Measurements from ENCODE around the gene SLC24A3. TPM values are rescaled to one million over a fixed set of nuclear protein-coding genes. Genes with fewer than 3 reads are reported as not detected.

Gene SLC24A3
- total RNA-seq, 2 donors from 2014 or later = 0.07 TPM; not detected in 1

GRCh38 chr20:19268426-19268825 is 56.0 kb downstream of the SLC24A3 start:
- Mint-ChIP-seq H3K4me3 (no peak overlapping the region), H3K36me3 (ENCODE audit: insufficient read depth in 2 of 2) (no peaks in the 10 kb centered on the region), H3K27ac (no peak overlapping the region), H3K27me3 (ENCODE audit: low read depth) (no peaks in the 10 kb centered on the region), H3K4me1 (ENCODE audit: low read depth) (no peaks in the 10 kb centered on the region), H3K9me3 (no peaks in the 10 kb centered on the region)
- ATAC-seq (replicated peaks in 1 of 2) = no peak
- no peak for DNase-seq

- Mint-ChIP-seq H3K36me3 (ENCODE audit: insufficient read depth in 2 of 2) (no peaks in the 10 kb centered on the region), H3K27ac (no peak overlapping the region), H3K4me3 (no peak overlapping the region), H3K27me3 (ENCODE audit: low read depth) (no peaks in the 10 kb centered on the region), H3K9me3 (no peaks in the 10 kb centered on the region), H3K4me1 (ENCODE audit: low read depth) (no peaks in the 10 kb centered on the region)
- ATAC-seq (replicated peaks in 1 of 2) (no peak), DNase-seq (no peak)
These were observed 57.4 kb downstream of the SLC24A3 start for GRCh38 chr20:19269737-19270340.

DNA sequence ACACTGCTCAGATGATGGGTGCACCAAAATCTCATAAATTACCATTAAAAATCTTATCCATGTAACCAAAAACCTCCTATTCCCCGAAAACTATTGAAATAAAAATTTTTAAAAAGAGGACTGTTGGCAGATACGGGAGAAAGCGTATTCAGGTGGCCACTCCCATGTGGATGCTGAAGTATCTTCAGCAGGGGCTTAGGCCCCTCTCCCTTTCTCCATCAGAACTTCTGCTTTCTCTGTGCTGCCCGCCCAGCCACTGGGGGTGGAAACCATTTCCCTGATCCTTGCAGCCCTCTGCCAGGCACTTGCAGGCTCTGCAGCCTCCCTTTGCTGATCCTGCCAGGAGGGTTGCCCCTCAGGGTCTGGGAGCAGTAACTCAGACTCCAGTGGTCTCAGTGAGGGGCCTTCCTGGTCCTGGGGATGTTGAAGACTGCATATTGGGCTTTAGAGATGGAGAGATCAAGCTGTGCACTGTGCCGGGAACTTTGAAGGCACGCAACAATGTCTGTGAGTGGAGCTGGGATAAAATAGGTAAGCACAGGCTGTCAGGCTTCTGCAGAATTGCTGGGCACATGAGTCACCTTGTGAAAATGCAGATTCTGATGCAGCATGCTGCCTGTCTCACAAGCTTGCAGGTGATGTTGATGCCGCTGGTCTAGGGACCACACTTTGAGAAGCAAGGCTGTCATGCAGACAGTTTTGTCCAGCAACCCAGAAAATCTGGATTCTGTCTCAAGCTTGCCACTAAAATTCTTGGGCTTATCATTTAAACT is 59.6 kb downstream of the SLC24A3 start:
- ATAC-seq (replicated peaks in 1 of 2) (no peak), DNase-seq (no peak)
- no peak overlapping the region for H3K27ac Mint-ChIP-seq
- no peaks in the 10 kb centered on the region for H3K4me1 Mint-ChIP-seq (ENCODE audit: low read depth)
- H3K27me3 Mint-ChIP-seq (ENCODE audit: low read depth) = no peaks in the 10 kb centered on the region
- H3K4me3 Mint-ChIP-seq = no peak overlapping the region
- no peaks in the 10 kb centered on the region for H3K36me3 Mint-ChIP-seq (ENCODE audit: insufficient read depth in 2 of 2)
- no peaks in the 10 kb centered on the region for H3K9me3 Mint-ChIP-seq

- no peak for ATAC-seq (replicated peaks in 1 of 2)
- Mint-ChIP-seq H3K27ac (no peak overlapping the region), H3K36me3 (ENCODE audit: insufficient read depth in 2 of 2) (no peaks in the 10 kb centered on the region), H3K4me3 (no peak overlapping the region), H3K4me1 (ENCODE audit: low read depth) (no peaks in the 10 kb centered on the region), H3K27me3 (ENCODE audit: low read depth) (no peaks in the 10 kb centered on the region), H3K9me3 (no peaks in the 10 kb centered on the region)
- DNase-seq = no peak
These were observed 60.7 kb downstream of the SLC24A3 start for GRCh38 chr20:19272976-19273654.

GRCh38 chr20:19274001-19274400 is 61.6 kb downstream of the SLC24A3 start:
- Mint-ChIP-seq H3K36me3 (ENCODE audit: insufficient read depth in 2 of 2) (no peaks in the 10 kb centered on the region), H3K4me1 (ENCODE audit: low read depth) (no peaks in the 10 kb centered on the region)

GRCh38 chr20:19274412-19275015 is 62.1 kb downstream of the SLC24A3 start:
- Mint-ChIP-seq H3K36me3 (ENCODE audit: insufficient read depth in 2 of 2) (no peaks in the 10 kb centered on the region), H3K4me1 (ENCODE audit: low read depth) (no peaks in the 10 kb centered on the region), H3K9me3 (no peaks in the 10 kb centered on the region), H3K4me3 (no peak overlapping the region), H3K27ac (no peak overlapping the region), H3K27me3 (ENCODE audit: low read depth) (no peaks in the 10 kb centered on the region)
- no peak for DNase-seq
- no peak for ATAC-seq (replicated peaks in 1 of 2)

More at GRCh38 chr20:19274001-19274400, 61.6 kb downstream of the SLC24A3 start:
- no peak for ATAC-seq (replicated peaks in 1 of 2)
- H3K9me3 Mint-ChIP-seq = no peaks in the 10 kb centered on the region
- DNase-seq = no peak
- no peak overlapping the region for H3K27ac Mint-ChIP-seq
- no peak overlapping the region for H3K4me3 Mint-ChIP-seq
- H3K27me3 Mint-ChIP-seq (ENCODE audit: low read depth) = no peaks in the 10 kb centered on the region

GRCh38 chr20:19275038-19275629 is 62.7 kb downstream of the SLC24A3 start:
- ATAC-seq (replicated peaks in 1 of 2) (no peak), DNase-seq (no peak)
- Mint-ChIP-seq H3K9me3 (no peaks in the 10 kb centered on the region), H3K27me3 (ENCODE audit: low read depth) (peaks cover 2% of the 10 kb centered on the region), H3K4me3 (no peak overlapping the region), H3K27ac (no peak overlapping the region), H3K4me1 (ENCODE audit: low read depth) (no peaks in the 10 kb centered on the region), H3K36me3 (ENCODE audit: insufficient read depth in 2 of 2) (no peaks in the 10 kb centered on the region)

GRCh38 chr20:19275630-19276071 is 63.2 kb downstream of the SLC24A3 start:
- no peak for ATAC-seq (replicated peaks in 1 of 2)
- H3K27ac Mint-ChIP-seq = no peak overlapping the region

GRCh38 chr20:19277381-19277780 is 64.9 kb downstream of the SLC24A3 start:
- Mint-ChIP-seq H3K4me3 (no peak overlapping the region), H3K36me3 (ENCODE audit: insufficient read depth in 2 of 2) (no peaks in the 10 kb centered on the region), H3K9me3 (no peaks in the 10 kb centered on the region), H3K27me3 (ENCODE audit: low read depth) (peaks cover 5% of the 10 kb centered on the region), H3K27ac (no peak overlapping the region), H3K4me1 (ENCODE audit: low read depth) (no peaks in the 10 kb centered on the region)
- DNase-seq = no peak
- ATAC-seq (replicated peaks in 1 of 2) = no peak

More at GRCh38 chr20:19275630-19276071, 63.2 kb downstream of the SLC24A3 start:
- Mint-ChIP-seq H3K27me3 (ENCODE audit: low read depth) (peaks cover 5% of the 10 kb centered on the region), H3K9me3 (no peaks in the 10 kb centered on the region), H3K4me3 (no peak overlapping the region), H3K36me3 (ENCODE audit: insufficient read depth in 2 of 2) (no peaks in the 10 kb centered on the region), H3K4me1 (ENCODE audit: low read depth) (no peaks in the 10 kb centered on the region)
- DNase-seq = no peak

GRCh38 chr20:19283490-19284025 is 71.1 kb downstream of the SLC24A3 start:
- H3K27me3 Mint-ChIP-seq (ENCODE audit: low read depth) = peaks cover 5% of the 10 kb centered on the region
- no peak for DNase-seq
- no peaks in the 10 kb centered on the region for H3K36me3 Mint-ChIP-seq (ENCODE audit: insufficient read depth in 2 of 2)

DNA sequence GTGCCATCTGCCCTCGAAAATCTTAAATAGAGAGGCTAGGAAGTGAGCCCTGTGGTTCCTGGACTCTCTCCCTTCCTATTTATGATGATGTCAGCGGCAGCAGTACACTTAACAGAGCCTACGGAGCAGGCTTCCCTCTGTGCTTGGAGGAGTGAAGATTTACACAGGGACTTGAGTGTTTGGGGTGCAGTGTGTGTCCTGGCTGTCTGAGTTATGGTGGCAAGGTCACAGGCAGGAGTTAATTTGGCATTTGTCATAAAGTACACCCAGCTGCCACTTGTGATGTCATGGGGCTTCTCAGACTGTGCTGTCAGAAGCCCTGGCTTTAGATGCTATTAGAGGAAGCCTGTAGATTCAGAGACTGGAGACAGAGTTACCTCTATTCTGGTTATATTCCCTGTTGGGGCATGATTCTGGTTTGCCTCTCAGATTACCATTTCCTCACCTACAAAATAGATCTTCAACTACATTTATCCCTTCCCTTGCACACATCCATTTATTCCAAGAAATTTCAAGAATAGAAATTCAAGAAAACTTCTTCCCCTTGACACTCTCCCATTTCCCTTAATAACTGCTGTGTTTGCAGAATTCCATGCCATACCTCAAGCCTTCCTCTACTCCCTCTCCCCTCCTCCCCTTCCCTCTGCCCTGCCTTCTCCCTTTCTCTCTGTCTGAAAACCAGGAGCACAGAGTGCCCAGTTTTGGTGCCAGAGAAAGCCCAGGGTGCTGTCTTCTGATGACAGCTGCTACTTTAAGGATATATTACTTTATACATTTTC is 72.1 kb downstream of the SLC24A3 start:
- ATAC-seq (replicated peaks in 1 of 2) (no peak), DNase-seq (no peak)
- no peaks in the 10 kb centered on the region for H3K36me3 Mint-ChIP-seq (ENCODE audit: insufficient read depth in 2 of 2)
- H3K9me3 Mint-ChIP-seq = no peaks in the 10 kb centered on the region
- no peak overlapping the region for H3K27ac Mint-ChIP-seq
- H3K4me1 Mint-ChIP-seq (ENCODE audit: low read depth) = no peaks in the 10 kb centered on the region
- H3K27me3 Mint-ChIP-seq (ENCODE audit: low read depth) = peaks cover 5% of the 10 kb centered on the region
- no peak overlapping the region for H3K4me3 Mint-ChIP-seq

More at GRCh38 chr20:19283490-19284025, 71.1 kb downstream of the SLC24A3 start:
- Mint-ChIP-seq H3K9me3 (no peaks in the 10 kb centered on the region), H3K27ac (no peak overlapping the region), H3K4me3 (no peak overlapping the region), H3K4me1 (ENCODE audit: low read depth) (no peaks in the 10 kb centered on the region)
- no peak for ATAC-seq (replicated peaks in 1 of 2)

DNA sequence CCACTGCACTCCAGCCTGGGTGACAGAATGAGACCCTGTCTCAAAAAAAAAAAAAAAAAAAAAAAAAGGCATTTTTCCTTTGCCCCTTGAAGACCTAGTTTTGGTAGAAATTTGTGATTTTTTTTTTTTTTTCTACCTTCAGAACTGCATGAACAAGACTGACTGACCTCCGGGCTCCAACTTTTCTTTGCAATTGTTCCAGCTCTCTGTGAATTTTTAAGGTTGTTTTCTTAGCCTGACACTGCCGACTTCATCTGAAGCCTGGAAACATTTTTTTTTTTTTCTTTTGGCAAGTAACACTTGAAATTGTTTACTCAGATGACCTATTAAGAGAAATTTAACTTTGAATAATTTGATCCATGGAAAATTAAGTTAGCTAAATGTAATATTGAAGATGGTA is 73.0 kb downstream of the SLC24A3 start:
- DNase-seq (no peak), ATAC-seq (replicated peaks in 1 of 2) (no peak)
- Mint-ChIP-seq H3K27me3 (ENCODE audit: low read depth) (peaks cover under 1% of the 10 kb centered on the region), H3K9me3 (no peaks in the 10 kb centered on the region), H3K27ac (no peak overlapping the region), H3K4me1 (ENCODE audit: low read depth) (no peaks in the 10 kb centered on the region), H3K36me3 (ENCODE audit: insufficient read depth in 2 of 2) (no peaks in the 10 kb centered on the region), H3K4me3 (no peak overlapping the region)
